Measurements from ENCODE around the gene RGMB.
A peak's percentile ranks its signal among the peaks of the same experiment; 100 is the strongest.

The RGMB gene

DNA sequence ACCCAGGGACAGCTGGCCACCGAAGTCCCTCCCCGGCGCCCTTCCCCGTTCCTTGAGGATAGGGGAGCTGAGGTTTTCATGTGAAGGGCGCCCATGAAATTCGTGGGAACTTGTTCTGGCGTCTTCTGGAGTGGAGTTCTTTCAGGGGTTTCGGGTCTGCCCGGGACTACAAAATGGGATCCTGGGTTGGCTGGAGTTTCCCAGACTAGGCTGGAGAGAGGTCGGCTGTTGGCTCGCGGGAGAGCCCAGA lies 3.6 kb upstream of the RGMB start:
- no peak for DNase-seq (ENCODE audit: extremely low read depth, low read depth)
- TF ChIP-seq, protein P1, sequence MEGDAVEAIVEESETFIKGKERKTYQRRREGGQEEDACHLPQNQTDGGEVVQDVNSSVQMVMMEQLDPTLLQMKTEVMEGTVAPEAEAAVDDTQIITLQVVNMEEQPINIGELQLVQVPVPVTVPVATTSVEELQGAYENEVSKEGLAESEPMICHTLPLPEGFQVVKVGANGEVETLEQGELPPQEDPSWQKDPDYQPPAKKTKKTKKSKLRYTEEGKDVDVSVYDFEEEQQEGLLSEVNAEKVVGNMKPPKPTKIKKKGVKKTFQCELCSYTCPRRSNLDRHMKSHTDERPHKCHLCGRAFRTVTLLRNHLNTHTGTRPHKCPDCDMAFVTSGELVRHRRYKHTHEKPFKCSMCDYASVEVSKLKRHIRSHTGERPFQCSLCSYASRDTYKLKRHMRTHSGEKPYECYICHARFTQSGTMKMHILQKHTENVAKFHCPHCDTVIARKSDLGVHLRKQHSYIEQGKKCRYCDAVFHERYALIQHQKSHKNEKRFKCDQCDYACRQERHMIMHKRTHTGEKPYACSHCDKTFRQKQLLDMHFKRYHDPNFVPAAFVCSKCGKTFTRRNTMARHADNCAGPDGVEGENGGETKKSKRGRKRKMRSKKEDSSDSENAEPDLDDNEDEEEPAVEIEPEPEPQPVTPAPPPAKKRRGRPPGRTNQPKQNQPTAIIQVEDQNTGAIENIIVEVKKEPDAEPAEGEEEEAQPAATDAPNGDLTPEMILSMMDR (IDR thresholded peaks at IDR 0.05; ENCODE audit: low read depth, low read length), result no peak

DNA sequence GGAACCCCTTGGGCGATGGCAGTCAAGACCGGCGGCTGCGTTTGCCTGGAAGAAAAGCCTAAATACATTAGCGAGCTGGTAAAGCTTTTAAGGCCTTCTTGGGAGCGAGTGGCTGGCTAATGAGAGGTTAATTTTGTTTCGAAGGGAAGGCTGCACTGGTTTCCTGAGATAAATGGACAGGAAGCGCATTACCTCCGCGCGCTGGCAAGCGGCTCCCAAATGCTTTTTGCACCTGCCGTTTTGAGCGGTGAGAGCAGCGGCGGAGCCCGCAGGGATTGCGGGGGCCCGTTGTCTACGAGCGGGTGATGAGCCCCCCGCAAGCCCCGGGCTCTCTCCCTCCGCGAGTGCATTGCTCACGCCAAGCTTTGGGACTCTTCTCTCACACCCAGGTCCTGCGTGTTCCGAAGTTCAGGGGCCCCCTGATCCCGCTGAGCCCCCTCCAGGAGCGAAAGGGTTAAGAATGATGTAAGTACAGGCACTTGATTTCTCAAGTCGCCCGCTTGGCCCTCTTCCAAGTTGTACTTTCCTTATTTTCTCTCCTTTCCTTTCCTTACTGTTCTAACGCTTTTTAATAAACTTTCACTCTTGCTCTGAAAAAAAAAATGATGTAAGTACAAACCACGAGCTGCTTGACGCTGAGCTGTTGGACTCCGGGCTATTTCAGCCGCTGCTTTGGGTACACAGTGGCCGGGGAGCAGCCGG lies 3.1 kb upstream of the RGMB start:
- peak; percentile 39 for DNase-seq (ENCODE audit: extremely low read depth, low read depth)

DNA sequence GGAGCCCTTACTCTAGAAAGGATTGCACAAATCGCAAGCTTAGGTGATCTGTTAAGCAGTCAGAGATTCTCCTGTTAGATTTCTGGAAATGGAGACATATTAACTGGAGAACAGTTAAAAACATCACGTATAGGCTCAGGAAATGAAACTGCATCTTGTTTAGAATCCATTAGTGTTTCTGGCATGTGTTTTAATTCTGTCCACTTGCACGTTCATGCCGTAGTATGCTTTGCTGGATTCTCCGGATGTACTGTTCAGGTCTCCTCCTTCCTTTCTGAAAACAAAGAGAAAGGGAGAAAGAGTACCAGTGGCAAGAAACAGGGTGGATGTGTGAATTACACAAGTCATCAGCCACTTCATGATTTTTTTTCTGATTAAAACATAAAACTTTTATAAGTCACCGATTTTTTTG lies 2.5 kb upstream of the RGMB start:
- TF ChIP-seq, protein P1 (IDR thresholded peaks at IDR 0.05; ENCODE audit: low read depth, low read length), result no peak
- no peak for DNase-seq (ENCODE audit: extremely low read depth, low read depth)

More for the DNA sequence above, 3.1 kb upstream of the RGMB start:
- TF ChIP-seq, protein P1 (IDR thresholded peaks at IDR 0.05; ENCODE audit: low read depth, low read length), result no peak

DNA sequence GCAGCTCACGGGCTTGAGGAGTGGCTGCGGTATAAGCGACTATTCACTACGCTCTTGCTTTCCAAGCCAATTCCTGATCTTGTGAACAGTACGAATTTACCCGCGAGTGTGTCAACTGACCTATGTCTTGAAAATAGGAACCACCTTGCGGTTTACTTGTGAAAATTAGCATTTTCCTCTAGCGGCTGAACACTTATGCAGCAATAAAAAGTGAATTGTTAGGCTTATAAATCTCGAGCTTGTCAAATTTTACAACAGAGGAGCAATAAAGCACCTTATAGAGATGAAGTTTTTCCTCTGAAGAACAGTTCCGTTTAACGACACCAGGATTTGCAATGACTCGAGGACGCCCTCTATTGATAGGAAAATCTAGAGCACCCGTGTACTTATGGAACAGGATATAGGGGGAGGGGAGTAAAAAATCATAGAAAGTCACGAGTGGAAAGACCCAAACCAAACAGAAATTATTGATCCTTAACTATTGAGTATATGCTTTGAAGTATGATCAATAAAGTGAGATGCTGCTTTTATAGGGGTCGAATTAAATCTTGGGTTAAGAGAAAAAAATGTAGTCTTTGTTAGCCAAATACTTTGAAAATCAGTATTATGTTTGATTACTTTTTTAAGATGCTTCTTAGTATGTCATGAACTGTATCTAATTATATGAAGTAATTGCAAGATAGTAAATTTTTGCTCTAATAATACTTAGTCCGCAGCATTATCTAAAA lies 1.9 kb upstream of the RGMB start:
- TF ChIP-seq, protein P1 (IDR thresholded peaks at IDR 0.05; ENCODE audit: low read depth, low read length), result peak; percentile 92
- DNase-seq (ENCODE audit: extremely low read depth, low read depth), result peak; percentile 89

DNA sequence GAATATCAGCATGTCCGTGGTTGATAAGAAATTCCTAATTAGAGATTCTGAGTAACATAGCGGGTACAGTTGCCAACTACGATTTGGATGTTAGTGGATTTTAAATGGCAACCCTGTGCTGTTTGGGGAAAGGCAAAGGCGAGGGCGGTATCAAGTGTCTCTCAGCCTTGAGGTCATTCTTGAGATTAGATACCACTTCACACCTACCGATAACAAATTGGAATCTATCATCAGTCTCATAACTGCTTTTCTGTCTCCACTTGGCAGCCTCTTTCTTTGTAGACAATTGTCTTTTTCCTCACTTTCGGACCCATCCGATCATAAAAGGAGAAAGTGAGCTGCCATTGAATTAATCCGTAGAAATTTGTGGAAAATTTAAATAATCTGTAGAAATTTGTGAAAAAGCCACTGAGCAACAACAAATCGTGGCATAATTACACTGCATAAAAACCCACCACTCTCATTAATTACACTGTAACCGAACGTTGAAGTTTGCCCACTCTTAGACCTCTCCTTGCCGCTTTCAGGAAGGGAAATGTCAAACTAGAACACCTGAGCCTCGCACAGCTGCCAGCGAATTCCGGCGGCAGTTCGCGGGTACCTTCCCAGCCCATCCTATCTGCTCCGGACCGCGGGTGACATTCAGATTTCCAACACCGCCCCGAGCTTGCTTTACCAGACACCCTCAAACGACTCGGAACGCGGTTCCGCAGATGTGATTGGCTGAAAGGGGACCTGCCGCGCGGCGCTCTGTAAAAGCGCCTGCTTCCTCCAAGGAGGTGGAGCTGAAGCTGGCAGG lies 849 bp upstream of the RGMB start:
- TF ChIP-seq, protein P1 (IDR thresholded peaks at IDR 0.05; ENCODE audit: low read depth, low read length), result no peak
- no peak for DNase-seq (ENCODE audit: extremely low read depth, low read depth)

DNA sequence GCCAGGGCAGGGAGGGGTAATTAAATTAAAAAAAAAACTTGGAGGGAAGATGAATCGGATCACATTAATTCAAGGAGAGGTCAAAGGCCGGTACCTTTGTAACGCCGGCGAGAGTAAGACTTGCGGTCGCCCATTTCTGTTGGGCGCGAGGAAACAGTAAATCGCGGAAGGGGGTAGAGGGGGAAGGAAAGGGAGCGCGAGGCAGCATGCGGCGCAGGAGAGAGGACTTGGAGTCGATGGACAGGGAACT lies 324 bp upstream of the RGMB start:
- DNase-seq (ENCODE audit: extremely low read depth, low read depth), result no peak
- TF ChIP-seq, protein P1 (IDR thresholded peaks at IDR 0.05; ENCODE audit: low read depth, low read length), result no peak
